ENCODE results near the gene C4A. TPM values are rescaled to one million over a fixed set of nuclear protein-coding genes. Genes with fewer than 3 reads are reported as not detected.
"Not testable (repeated sequence)": the region's sequence is repeated elsewhere in the genome, so short reads cannot be mapped to it uniquely, and the experiment has no call there.

C4A gene
- total RNA-seq = 2.6 and 3.1 TPM in 2 replicates

DNA sequence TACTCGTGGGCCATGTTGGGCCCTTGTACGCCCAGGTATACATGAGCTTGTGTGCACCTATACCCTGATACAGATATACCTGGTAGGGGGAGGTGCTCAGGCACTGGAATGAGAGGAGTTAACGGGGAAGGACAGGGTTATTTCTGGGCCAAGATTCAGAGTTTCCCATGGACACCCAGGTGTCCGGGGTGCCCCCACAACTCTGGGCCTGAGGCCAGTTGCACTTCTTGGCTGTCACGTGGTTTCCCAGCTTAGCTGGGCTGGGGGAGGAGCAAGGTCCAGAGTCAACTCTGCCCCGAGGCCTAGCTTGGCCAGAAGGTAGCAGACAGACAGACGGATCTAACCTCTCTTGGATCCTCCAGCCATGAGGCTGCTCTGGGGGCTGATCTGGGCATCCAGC, at the start of gene C4A:
TSS of gene C4A (plus strand) at position 314 of the 400 bp plus-strand sequence. CDS start at position 365, 51 bp downstream.
- H3K9me3 Mint-ChIP-seq; H3K4me3 Mint-ChIP-seq (ENCODE audit: low read depth); H3K27me3 Mint-ChIP-seq (ENCODE audit: low read depth); H3K27ac Mint-ChIP-seq; DNase-seq (ENCODE audit: low spot score); intact Hi-C loops (cut with micrococcal nuclease); H3K36me3 Mint-ChIP-seq (ENCODE audit: low read depth); H3K4me1 Mint-ChIP-seq (ENCODE audit: low read depth): not testable (repeated sequence)

DNA sequence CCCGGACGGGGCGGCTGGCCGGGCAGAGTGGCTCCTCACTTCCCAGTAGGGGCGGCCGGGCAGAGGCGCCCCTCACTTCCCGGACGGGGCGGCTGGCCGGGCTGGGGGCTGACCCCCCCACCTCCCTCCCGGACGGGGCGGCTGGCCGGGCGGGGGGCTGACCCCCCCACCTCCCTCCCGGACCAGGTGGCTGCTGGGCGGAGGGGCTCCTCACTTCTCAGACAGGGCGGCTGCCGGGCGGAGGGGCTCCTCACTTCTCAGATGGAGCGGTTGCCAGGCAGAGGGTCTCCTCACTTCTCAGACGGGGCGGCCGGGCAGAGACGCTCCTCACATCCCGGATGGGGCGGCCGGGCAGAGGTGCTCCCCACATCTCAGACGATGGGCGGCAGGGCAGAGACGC, 49.7 kb upstream of the C4A start:
- H3K9me3 Mint-ChIP-seq; H3K27ac Mint-ChIP-seq; H3K36me3 Mint-ChIP-seq (ENCODE audit: low read depth); DNase-seq (ENCODE audit: low spot score); intact Hi-C loops (cut with micrococcal nuclease); H3K4me1 Mint-ChIP-seq (ENCODE audit: low read depth); H3K4me3 Mint-ChIP-seq (ENCODE audit: low read depth); H3K27me3 Mint-ChIP-seq (ENCODE audit: low read depth): not testable (repeated sequence)

DNA sequence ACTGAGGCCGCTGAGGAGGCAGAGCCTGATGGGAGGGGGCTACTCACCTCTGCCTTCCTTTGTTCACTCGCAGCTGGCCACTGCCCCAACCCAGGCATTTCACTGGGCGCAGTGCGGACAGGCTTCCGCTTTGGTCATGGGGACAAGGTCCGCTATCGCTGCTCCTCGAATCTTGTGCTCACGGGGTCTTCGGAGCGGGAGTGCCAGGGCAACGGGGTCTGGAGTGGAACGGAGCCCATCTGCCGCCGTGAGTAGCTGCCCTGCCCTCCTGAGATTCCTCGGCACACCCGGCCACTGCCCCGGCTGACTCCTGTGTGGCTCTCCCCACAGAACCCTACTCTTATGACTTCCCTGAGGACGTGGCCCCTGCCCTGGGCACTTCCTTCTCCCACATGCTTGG, 48.3 kb upstream of the C4A start:
- no peaks in the 10 kb centered on the region for H3K27me3 Mint-ChIP-seq (ENCODE audit: low read depth)
- no peaks in the 10 kb centered on the region for H3K4me1 Mint-ChIP-seq (ENCODE audit: low read depth)
- H3K4me3 Mint-ChIP-seq (ENCODE audit: low read depth) = no peak overlapping the region
- DNase-seq (ENCODE audit: low spot score) = no peak
- H3K36me3 Mint-ChIP-seq (ENCODE audit: low read depth) = no peaks in the 10 kb centered on the region
- no peak overlapping the region for H3K27ac Mint-ChIP-seq
- intact Hi-C loops (cut with micrococcal nuclease) = no loop called here
- no peaks in the 10 kb centered on the region for H3K9me3 Mint-ChIP-seq

DNA sequence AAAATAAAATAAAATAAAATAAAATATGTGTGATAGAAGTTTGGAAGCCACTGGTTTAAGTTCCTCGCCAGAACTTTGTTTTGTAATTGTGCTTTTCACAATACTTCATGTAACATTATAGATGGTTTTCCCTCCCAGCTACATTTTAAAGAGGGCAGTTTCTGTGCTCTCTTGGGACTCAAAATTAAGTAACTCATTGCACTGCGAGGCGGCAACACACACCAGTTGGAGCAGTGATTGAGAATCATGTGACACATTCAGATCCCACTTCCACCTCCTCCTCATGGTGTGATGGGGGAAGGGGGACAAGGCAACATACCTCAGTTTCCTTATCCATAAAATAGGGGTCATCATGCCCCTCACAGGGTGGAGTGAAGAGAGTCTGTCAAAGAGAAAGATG, 46.8 kb upstream of the C4A start:
- Mint-ChIP-seq H3K36me3 (ENCODE audit: low read depth) (no peaks in the 10 kb centered on the region), H3K4me1 (ENCODE audit: low read depth) (no peaks in the 10 kb centered on the region), H3K4me3 (ENCODE audit: low read depth) (no peak overlapping the region)

DNA sequence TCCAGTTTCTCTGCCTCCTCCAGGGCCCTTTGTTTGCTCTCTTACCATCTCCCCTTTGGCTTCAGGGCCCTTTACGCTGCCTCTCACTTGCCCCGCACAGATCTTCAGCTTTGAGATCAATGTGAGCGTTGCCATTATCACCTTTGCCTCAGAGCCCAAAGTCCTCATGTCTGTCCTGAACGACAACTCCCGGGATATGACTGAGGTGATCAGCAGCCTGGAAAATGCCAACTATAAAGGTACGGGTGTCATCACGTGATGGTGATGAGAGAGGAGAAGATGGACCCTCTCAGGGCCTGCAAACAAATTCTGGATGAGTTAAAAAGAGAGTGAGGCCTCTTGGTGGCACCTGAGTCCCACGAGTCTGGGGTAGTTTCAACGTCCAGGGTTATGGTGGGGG, 46.0 kb upstream of the C4A start:
- Mint-ChIP-seq H3K4me1 (ENCODE audit: low read depth) (no peaks in the 10 kb centered on the region), H3K9me3 (no peaks in the 10 kb centered on the region), H3K27ac (no peak overlapping the region), H3K4me3 (ENCODE audit: low read depth) (no peak overlapping the region), H3K36me3 (ENCODE audit: low read depth) (no peaks in the 10 kb centered on the region), H3K27me3 (ENCODE audit: low read depth) (no peaks in the 10 kb centered on the region)
- intact Hi-C loops (cut with micrococcal nuclease) = no loop called here
- DNase-seq (ENCODE audit: low spot score) = no peak

More for the DNA sequence above, 46.8 kb upstream of the C4A start:
- Mint-ChIP-seq H3K27me3 (ENCODE audit: low read depth) (no peaks in the 10 kb centered on the region), H3K9me3 (no peaks in the 10 kb centered on the region), H3K27ac (no peak overlapping the region)
- intact Hi-C loops (cut with micrococcal nuclease) = no loop called here
- no peak for DNase-seq (ENCODE audit: low spot score)

DNA sequence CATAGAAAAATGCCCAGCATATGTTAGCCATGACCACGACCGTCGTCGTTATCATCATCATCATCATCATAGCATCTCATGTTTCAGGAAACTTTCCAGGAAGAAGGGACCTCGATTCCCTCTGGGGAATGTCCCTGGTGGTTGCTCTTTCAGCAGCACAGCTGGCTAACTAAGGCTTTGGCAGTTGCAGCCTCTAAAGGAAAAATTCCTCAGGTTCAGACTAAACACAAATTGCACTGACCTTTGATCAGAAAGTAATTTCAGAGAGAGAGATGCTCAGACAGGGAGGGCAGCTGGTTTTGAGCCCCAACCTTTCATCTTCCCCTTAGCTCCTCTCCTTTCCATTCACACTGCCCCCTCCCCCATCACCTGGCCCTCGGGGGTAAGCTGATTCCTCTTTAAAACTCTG, 41.6 kb upstream of the C4A start:
- H3K27ac Mint-ChIP-seq = no peak overlapping the region
- no peaks in the 10 kb centered on the region for H3K36me3 Mint-ChIP-seq (ENCODE audit: low read depth)
- H3K4me1 Mint-ChIP-seq (ENCODE audit: low read depth) = no peaks in the 10 kb centered on the region
- no peak for DNase-seq (ENCODE audit: low spot score)
- intact Hi-C loops (cut with micrococcal nuclease) = no loop called here
- H3K27me3 Mint-ChIP-seq (ENCODE audit: low read depth) = peaks cover 7% of the 10 kb centered on the region
- no peaks in the 10 kb centered on the region for H3K9me3 Mint-ChIP-seq
- H3K4me3 Mint-ChIP-seq (ENCODE audit: low read depth) = no peak overlapping the region

DNA sequence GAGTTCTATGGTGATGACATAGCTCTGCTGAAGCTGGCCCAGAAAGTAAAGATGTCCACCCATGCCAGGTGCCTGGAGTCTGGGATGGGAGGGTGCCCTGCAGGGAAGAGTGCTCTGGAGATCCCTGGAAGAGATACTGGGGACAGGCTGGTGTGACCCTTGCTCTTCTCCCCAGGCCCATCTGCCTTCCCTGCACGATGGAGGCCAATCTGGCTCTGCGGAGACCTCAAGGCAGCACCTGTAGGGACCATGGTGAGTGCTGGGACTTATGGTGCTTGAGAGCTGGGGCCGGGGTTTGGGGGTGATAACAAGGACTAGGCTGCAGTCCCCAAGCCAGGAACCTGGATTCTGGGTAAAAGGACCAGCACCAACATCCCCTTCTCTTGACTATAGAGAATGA, 38.1 kb upstream of the C4A start:
- H3K27ac Mint-ChIP-seq = no peak overlapping the region
- H3K9me3 Mint-ChIP-seq = no peaks in the 10 kb centered on the region
- intact Hi-C loops (cut with micrococcal nuclease) = no loop called here
- H3K27me3 Mint-ChIP-seq (ENCODE audit: low read depth) = peaks cover 7% of the 10 kb centered on the region
- no peaks in the 10 kb centered on the region for H3K36me3 Mint-ChIP-seq (ENCODE audit: low read depth)
- H3K4me3 Mint-ChIP-seq (ENCODE audit: low read depth) = no peak overlapping the region
- peaks cover 5% of the 10 kb centered on the region for H3K4me1 Mint-ChIP-seq (ENCODE audit: low read depth)
- DNase-seq (ENCODE audit: low spot score) = no peak

DNA sequence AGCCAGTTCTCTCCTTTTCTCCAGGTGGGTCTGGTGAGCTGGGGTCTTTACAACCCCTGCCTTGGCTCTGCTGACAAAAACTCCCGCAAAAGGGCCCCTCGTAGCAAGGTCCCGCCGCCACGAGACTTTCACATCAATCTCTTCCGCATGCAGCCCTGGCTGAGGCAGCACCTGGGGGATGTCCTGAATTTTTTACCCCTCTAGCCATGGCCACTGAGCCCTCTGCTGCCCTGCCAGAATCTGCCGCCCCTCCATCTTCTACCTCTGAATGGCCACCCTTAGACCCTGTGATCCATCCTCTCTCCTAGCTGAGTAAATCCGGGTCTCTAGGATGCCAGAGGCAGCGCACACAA, 36.7 kb upstream of the C4A start:
- Mint-ChIP-seq H3K27ac (no peak overlapping the region), H3K27me3 (ENCODE audit: low read depth) (peaks cover 7% of the 10 kb centered on the region), H3K36me3 (ENCODE audit: low read depth) (no peaks in the 10 kb centered on the region), H3K4me1 (ENCODE audit: low read depth) (peaks cover 5% of the 10 kb centered on the region), H3K4me3 (ENCODE audit: low read depth) (no peak overlapping the region), H3K9me3 (no peaks in the 10 kb centered on the region)
- DNase-seq (ENCODE audit: low spot score) = no peak
- intact Hi-C loops (cut with micrococcal nuclease) = no loop called here

DNA sequence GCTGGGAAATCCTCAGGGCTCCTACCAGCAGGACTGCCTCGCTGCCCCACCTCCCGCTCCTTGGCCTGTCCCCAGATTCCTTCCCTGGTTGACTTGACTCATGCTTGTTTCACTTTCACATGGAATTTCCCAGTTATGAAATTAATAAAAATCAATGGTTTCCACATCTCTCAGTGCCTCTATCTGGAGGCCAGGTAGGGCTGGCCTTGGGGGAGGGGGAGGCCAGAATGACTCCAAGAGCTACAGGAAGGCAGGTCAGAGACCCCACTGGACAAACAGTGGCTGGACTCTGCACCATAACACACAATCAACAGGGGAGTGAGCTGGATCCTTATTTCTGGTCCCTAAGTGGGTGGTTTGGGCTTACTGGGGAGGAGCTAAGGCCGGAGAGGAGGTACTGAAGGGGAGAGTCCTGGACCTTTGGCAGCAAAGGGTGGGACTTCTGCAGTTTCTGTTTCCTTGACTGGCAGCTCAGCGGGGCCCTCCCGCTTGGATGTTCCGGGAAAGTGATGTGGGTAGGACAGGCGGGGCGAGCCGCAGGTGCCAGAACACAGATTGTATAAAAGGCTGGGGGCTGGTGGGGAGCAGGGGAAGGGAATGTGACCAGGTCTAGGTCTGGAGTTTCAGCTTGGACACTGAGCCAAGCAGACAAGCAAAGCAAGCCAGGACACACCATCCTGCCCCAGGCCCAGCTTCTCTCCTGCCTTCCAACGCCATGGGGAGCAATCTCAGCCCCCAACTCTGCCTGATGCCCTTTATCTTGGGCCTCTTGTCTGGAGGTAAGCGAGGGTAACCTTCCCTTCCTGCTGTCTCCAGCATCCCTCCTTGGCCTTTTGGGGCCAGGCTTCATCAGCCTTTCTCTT, 36.1 kb upstream of the C4A start, which contains the start of gene CFB:
TSS of gene CFB (plus strand) at position 589 of the 863 bp plus-strand sequence. CDS start at position 716, 127 bp downstream.
- Mint-ChIP-seq H3K36me3 (ENCODE audit: low read depth) (no peaks in the 10 kb centered on the region), H3K9me3 (no peaks in the 10 kb centered on the region), H3K4me3 (ENCODE audit: low read depth) (no peak within 1 kb of the TSS), H3K4me1 (ENCODE audit: low read depth) (peaks cover 5% of the 10 kb centered on the region), H3K27me3 (ENCODE audit: low read depth) (peaks cover 7% of the 10 kb centered on the region), H3K27ac (no peak within 1 kb of the TSS)
- intact Hi-C loops (cut with micrococcal nuclease) = no loop called here
- no peak for DNase-seq (ENCODE audit: low spot score)

DNA sequence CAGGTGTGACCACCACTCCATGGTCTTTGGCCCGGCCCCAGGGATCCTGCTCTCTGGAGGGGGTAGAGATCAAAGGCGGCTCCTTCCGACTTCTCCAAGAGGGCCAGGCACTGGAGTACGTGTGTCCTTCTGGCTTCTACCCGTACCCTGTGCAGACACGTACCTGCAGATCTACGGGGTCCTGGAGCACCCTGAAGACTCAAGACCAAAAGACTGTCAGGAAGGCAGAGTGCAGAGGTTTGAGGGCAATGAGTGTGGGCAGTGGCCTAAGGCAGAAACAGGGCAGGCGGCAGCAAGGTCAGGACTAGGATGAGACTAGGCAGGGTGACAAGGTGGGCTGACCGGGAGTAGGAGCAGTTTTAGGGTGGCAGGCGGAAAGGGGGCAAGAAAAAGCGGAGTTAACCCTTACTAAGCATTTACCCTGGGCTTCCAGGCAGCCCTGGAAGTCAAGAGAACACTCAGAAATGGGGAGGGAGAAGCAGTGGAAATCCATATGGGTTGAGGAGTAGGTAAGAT, 35.4 kb upstream of the C4A start:
- H3K27ac Mint-ChIP-seq = no peak overlapping the region
- H3K4me3 Mint-ChIP-seq (ENCODE audit: low read depth) = no peak overlapping the region
- intact Hi-C loops (cut with micrococcal nuclease) = no loop called here
- peaks cover 7% of the 10 kb centered on the region for H3K27me3 Mint-ChIP-seq (ENCODE audit: low read depth)
- H3K36me3 Mint-ChIP-seq (ENCODE audit: low read depth) = no peaks in the 10 kb centered on the region
- peaks cover 5% of the 10 kb centered on the region for H3K4me1 Mint-ChIP-seq (ENCODE audit: low read depth)
- no peak for DNase-seq (ENCODE audit: low spot score)
- H3K9me3 Mint-ChIP-seq = no peaks in the 10 kb centered on the region

DNA sequence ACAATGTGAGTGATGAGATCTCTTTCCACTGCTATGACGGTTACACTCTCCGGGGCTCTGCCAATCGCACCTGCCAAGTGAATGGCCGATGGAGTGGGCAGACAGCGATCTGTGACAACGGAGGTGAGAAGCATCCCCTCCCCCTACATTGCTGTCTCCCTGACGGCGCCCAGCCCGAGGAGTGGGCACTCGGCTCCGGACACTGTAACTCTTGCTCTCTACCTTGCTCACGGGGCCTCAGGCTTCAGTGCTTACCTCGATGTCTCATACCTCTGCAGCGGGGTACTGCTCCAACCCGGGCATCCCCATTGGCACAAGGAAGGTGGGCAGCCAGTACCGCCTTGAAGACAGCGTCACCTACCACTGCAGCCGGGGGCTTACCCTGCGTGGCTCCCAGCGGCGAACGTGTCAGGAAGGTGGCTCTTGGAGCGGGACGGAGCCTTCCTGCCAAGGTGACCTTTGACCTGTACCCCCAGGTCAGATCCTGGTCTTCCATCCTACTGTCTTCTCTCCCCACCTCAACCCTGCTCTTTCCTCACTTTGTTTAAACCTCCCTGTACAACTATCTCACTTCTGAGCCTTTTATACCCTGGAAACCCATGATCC, 34.7 kb upstream of the C4A start:
- Mint-ChIP-seq H3K4me1 (ENCODE audit: low read depth) (peaks cover 5% of the 10 kb centered on the region), H3K9me3 (no peaks in the 10 kb centered on the region), H3K27me3 (ENCODE audit: low read depth) (peaks cover 7% of the 10 kb centered on the region), H3K27ac (no peak overlapping the region), H3K36me3 (ENCODE audit: low read depth) (peaks cover under 1% of the 10 kb centered on the region), H3K4me3 (ENCODE audit: low read depth) (no peak overlapping the region)
- intact Hi-C loops (cut with micrococcal nuclease) = no loop called here
- no peak for DNase-seq (ENCODE audit: low spot score)

DNA sequence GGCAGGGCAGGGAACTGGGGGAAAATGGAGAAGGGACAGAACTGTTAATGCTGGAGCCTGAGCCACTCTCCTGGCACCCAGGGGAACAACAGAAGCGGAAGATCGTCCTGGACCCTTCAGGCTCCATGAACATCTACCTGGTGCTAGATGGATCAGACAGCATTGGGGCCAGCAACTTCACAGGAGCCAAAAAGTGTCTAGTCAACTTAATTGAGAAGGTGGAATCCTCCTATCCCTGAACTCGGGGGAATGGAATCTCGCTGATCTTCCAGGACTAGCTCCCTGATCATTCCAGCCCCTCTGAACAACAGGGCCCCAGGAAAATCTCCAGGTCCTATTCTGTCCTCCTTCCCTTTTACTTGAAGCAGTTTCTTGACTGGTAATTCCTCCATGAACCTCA, 34.0 kb upstream of the C4A start:
- Mint-ChIP-seq H3K36me3 (ENCODE audit: low read depth) (peaks cover 7% of the 10 kb centered on the region), H3K27ac (no peak overlapping the region), H3K4me1 (ENCODE audit: low read depth) (peaks cover 5% of the 10 kb centered on the region), H3K27me3 (ENCODE audit: low read depth) (peaks cover 3% of the 10 kb centered on the region), H3K4me3 (ENCODE audit: low read depth) (no peak overlapping the region), H3K9me3 (no peaks in the 10 kb centered on the region)
- intact Hi-C loops (cut with micrococcal nuclease) = no loop called here
- no peak for DNase-seq (ENCODE audit: low spot score)

DNA sequence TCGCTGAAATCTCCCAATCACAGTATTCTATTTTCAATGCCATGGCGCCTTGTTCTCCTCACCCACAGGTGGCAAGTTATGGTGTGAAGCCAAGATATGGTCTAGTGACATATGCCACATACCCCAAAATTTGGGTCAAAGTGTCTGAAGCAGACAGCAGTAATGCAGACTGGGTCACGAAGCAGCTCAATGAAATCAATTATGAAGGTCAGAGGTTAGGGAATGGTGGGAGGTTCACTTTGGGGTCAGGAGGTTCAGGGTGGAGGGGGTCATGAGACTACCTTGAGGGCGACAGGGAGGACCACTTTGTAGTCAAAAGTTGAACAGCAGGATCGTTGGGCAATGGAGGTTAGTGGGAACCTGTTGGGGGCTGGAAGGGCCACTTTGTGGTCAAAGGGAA, 33.6 kb upstream of the C4A start:
- Mint-ChIP-seq H3K4me1 (ENCODE audit: low read depth) (peaks cover 5% of the 10 kb centered on the region), H3K4me3 (ENCODE audit: low read depth) (no peak overlapping the region), H3K9me3 (no peaks in the 10 kb centered on the region), H3K27ac (no peak overlapping the region), H3K36me3 (ENCODE audit: low read depth) (peaks cover 12% of the 10 kb centered on the region), H3K27me3 (ENCODE audit: low read depth) (peaks cover 3% of the 10 kb centered on the region)
- intact Hi-C loops (cut with micrococcal nuclease) = no loop called here
- DNase-seq (ENCODE audit: low spot score) = no peak

All from activated T-helper 2 cell treated with anti-CD3 and anti-CD28 coated beads, Interferon-gamma antibody, Interleukin-2, Interleukin-4, amounts not matched to agents 10 μg/mL and 5 μg/mL and 100 μg/mL, durations not matched to agents 14 hours and 24 hours and 36 hours (primary cell).